GM12801 (cell line): ENCODE results near the gene DLL4.

Experiments used
- TF ChIP-seq, protein P1 (sequence below): IDR thresholded peaks from one replicate; pipeline ENCODE4 v1.5.1; 2011; ENCODE audit warnings: control low read depth; ENCODE audit not compliant: insufficient read length; ENCODE audit errors: extremely low read depth

DLL4 gene

DNA sequence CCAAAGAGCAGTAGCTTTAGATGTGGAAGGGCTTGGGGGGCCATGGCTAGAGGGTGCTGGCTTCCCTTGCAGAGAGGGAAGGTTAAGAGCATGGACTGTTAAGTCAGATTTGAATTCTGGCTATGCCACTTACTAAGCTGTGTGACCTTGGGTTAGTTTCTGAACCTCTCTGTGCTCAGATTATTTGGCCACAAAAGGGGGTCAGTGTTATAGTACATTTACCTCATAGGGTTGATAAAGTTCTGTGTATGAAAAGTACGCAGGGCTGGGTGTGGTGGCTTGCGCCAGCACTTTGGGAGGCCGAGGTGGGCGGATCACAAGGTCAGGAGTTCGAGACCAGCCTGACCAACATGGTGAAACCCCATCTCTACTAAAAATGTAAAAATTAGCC, 28.1 kb upstream of the DLL4 start:
- TF ChIP-seq, protein P1, sequence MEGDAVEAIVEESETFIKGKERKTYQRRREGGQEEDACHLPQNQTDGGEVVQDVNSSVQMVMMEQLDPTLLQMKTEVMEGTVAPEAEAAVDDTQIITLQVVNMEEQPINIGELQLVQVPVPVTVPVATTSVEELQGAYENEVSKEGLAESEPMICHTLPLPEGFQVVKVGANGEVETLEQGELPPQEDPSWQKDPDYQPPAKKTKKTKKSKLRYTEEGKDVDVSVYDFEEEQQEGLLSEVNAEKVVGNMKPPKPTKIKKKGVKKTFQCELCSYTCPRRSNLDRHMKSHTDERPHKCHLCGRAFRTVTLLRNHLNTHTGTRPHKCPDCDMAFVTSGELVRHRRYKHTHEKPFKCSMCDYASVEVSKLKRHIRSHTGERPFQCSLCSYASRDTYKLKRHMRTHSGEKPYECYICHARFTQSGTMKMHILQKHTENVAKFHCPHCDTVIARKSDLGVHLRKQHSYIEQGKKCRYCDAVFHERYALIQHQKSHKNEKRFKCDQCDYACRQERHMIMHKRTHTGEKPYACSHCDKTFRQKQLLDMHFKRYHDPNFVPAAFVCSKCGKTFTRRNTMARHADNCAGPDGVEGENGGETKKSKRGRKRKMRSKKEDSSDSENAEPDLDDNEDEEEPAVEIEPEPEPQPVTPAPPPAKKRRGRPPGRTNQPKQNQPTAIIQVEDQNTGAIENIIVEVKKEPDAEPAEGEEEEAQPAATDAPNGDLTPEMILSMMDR = no peak

DNA sequence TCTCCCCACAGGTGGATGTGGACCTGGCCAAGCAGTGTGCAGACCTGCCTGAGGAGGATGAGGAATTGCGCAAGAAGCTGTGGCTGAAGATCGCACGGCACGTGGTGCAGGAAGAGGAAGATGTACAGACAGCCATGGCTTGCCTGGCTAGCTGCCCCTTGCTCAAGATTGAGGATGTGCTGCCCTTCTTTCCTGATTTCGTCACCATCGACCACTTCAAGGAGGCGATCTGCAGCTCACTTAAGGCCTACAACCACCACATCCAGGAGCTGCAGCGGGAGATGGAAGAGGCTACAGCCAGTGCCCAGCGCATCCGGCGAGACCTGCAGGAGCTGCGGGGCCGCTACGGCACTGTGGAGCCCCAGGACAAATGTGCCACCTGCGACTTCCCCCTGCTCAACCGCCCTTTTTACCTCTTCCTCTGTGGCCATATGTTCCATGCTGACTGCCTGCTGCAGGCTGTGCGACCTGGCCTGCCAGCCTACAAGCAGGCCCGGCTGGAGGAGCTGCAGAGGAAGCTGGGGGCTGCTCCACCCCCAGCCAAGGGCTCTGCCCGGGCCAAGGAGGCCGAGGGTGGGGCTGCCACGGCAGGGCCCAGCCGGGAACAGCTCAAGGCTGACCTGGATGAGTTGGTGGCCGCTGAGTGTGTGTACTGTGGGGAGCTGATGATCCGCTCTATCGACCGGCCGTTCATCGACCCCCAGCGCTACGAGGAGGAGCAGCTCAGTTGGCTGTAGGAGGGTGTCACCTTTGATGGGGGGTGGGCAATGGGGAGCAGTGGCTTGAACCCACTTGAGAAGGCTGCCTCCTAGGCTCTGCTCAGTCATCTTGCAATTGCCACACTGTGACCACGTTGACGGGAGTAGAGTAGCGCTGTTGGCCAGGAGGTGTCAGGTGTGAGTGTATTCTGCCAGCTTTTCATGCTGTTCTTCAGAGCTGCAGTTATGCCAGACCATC, 26.3 kb upstream of the DLL4 start:
- TF ChIP-seq, protein P1 = no peak

DNA sequence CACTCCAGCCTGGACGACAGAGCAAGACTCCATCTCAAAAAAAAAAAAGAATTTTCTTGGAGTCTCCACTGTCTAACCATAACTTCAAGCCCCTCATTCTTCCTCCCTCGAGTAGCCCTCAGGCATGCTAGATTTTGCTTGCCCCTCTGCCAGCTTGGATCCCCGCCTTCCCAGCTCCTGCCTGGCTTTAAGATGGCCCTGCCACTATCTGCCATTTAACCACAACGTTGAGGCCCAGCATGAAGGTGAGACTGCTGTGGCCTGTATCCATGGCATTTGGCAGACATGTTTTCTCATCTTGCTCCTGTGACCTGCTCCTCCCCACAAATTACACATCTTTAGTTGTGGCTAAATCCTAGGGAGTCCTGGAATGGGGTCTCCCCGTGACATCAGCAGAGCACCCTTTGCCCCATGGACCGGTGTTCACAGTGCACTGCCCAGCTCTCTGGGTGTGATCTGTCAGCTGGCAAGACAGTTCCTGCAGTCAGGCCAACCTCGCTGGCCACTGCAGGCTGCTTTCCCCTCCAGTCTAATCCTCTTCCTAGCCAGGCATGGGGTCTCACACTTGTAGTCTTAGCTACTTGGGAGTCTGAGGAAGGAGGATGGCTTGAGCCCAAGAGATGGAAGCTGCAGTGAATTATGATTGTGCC, 24.5 kb upstream of the DLL4 start:
- TF ChIP-seq, protein P1 = no peak

DNA sequence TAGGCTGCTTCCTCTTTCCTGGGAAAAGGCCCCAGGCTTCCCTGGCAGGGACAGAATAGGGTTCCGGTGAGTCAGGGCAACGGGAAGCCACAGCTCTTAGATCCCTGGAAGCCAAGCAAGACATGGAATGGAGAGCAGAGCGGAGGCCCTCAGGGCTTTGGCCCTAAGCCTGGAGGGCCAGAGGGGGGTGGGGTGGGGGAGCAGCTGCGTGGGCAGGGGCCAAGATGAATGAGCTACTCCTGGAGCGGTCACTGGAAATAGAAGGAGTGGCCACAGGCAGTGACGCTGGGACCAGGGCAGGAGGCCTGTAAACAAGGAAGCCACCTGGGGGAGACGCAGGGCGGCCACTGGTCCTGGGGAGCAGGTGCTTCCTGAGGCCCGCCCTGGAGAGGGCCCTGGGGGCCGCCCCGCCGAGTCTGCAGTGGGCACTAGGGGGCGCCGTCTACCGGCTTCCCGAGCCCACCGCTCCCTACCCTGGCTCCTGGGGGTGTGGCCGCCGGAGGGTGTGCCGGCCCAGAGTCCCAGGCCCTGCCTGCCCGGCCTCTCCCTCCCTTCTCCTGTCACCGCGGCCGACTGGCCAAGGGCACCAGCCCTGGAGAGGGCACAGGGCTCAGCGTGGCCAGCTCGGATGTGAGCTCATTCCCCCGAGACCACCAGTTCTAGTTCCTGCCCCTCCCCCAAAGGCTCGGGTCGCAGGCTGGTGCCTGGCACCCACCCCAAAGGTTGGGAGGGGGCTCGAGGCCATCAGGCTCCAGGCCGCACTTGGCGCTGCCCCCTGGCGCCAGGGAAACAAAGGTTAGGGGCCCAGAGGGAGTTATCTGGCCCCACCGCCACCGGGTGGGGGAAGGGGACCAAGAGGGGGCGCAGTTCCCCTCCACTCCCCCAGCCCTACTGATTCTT, 22.8 kb upstream of the DLL4 start:
- TF ChIP-seq, protein P1 = no peak

DNA sequence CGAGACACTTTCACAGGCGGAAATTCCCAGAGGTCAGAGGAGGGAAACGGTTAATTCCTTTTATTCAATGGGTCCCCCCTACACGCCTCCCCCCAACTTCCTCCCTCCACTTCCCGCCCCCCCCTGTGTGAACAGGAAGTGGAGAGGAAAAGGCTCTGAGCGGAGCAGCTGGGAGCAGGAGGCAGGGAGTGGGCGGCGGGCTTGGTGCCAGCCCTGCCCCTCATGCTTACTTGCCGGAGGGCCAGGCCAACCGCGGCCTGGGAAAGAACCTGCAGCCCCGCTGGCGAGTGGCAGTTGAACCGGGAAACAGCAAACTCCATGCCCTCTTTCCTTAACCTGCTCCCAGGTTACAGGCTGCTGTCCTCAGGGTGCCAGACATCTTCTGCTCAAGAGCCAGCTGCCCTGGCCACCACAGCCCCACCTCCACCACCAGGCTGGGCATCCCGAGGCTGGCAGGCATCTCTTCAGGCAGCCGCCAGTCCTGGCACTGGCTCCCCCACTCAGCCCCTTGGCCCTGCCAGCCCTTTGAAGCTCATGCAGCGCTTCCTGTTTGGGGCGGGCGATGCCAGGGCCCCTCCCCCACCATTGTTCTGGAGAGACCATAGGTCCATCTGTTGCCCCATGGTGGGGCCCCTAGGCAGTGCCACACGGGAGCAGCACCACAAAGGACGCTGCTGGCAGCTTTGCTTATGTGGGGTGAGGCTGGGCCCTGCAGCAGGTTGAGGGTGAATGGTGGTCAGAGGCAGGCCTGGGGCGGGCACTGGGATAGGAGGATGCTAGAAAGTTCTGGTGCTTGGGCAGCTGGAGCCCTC, 21.9 kb upstream of the DLL4 start:
- TF ChIP-seq, protein P1 = no peak

DNA sequence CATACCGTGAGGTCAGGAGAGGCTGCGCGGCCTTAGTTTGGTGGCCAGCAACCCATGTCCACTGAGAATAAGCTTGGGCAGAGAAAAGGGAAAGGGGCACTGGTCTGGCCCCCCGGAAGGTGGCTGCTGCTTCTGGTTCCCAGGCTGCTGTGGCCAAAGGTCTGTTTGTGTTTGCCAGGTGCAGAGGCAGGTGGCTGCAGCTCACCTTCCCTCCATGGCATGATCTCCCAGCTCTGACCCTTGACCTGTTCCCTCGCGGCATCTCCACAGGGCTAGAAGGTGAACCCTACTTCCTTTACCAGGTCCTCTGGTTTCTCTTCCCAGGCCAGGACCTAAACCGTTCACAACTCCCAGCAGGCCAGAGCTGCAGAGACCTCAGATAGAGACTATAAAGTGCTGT, 21.0 kb upstream of the DLL4 start:
- TF ChIP-seq, protein P1 = no peak
